Measurements from ENCODE around the gene QSOX2. TPM values are rescaled to one million over a fixed set of nuclear protein-coding genes. Genes with fewer than 3 reads are reported as not detected.

Gene QSOX2
- total and polyA plus RNA-seq, 8 donors: 1.5 to 33.5 (median 5.4) TPM

GRCh38 chr9:136157477-136158265, 87.9 kb downstream of the QSOX2 start:
- H3K9me3 ChIP-seq: peaks cover 0 to 4% (median 0%) of the 10 kb centered on the region in 4 donors
- H3K36me3 ChIP-seq: no peaks in the 10 kb centered on the region
- TF ChIP-seq EP300 (IDR thresholded peaks at IDR 0.05): no peak
- no peak for TF ChIP-seq POLR2A (IDR thresholded peaks at IDR 0.05)
- TF ChIP-seq POLR2AphosphoS5 (IDR thresholded peaks at IDR 0.05): no peak
- TF ChIP-seq CTCF (IDR thresholded peaks at IDR 0.05): no peak
- peaks cover 3 to 75% (median 29%) of the 10 kb centered on the region in 3 donors for H3K27me3 ChIP-seq
- H3K4me3 ChIP-seq: no peak overlapping the region
- peaks cover 0 to 6% (median 0%) of the 10 kb centered on the region in 4 donors for H3K4me1 ChIP-seq
- no peak overlapping the region for H3K27ac ChIP-seq
- WGBS, 5 donors: 54 to 62% (median 57%) methylated on average over 14 to 20 of the region's 20 CpGs
- no peak for DNase-seq
- intact Hi-C loops (cut with DNase I; ENCODE audit: low total_unique reads): no loop called here

Other genes with a start within 250 kb of the QSOX2 start
- 10 to 100 TPM in 4 of 5 donors, 1 to 10 TPM in 1; 9.5 to 69.2 (median 16.1) TPM for gene NACC2, start 150.5 kb downstream of the QSOX2 start, total RNA-seq
- 1 to 10 TPM; 4.1 to 7.0 (median 6.6) TPM for gene NACC2, start 150.5 kb downstream of the QSOX2 start, polyA plus RNA-seq
- 100 to 1,000 TPM in 1 of 5 donors, 10 to 100 TPM in 4; 17.4 to 105 (median 30.3) TPM for gene TMEM250, start 126.9 kb downstream of the QSOX2 start, total RNA-seq
- gene TMEM250, start 126.9 kb downstream of the QSOX2 start, polyA plus RNA-seq: 10 to 100 TPM; 15.6 to 19.4 (median 16.6) TPM
- gene LHX3, start 40.7 kb downstream of the QSOX2 start, total RNA-seq: not detected
- gene LHX3, start 40.7 kb downstream of the QSOX2 start, polyA plus RNA-seq: not detected
- 1 to 10 TPM in 2 of 5 donors, under 1 TPM in 2, not detected in 1; 0.45 to 2.8 (median 1.7) TPM for gene CCDC187, start 58.3 kb upstream of the QSOX2 start, total RNA-seq
- under 1 TPM; 0.12 to 0.31 (median 0.18) TPM for gene CCDC187, start 58.3 kb upstream of the QSOX2 start, polyA plus RNA-seq
- gene GPSM1, start 81.7 kb upstream of the QSOX2 start, total RNA-seq: 10 to 100 TPM in 3 of 5 donors, 1 to 10 TPM in 2; 3.5 to 16.5 (median 14.6) TPM
- 10 to 100 TPM in 1 of 3 donors, 1 to 10 TPM in 2; 6.3 to 17.4 (median 9.6) TPM for gene GPSM1, start 81.7 kb upstream of the QSOX2 start, polyA plus RNA-seq
- 10 to 100 TPM in 1 of 5 donors, 1 to 10 TPM in 3, not detected in 1; 1.3 to 10.1 (median 7.4) TPM for gene DNLZ, start 117.9 kb upstream of the QSOX2 start, total RNA-seq
- 10 to 100 TPM; 13.9 to 16.8 (median 15.0) TPM for gene DNLZ, start 117.9 kb upstream of the QSOX2 start, polyA plus RNA-seq
- gene CARD9, start 127.9 kb upstream of the QSOX2 start, total RNA-seq: 1 to 10 TPM in 3 of 5 donors, under 1 TPM in 1, not detected in 1; 0.92 to 8.2 (median 1.6) TPM
- 1 to 10 TPM in 2 of 3 donors, under 1 TPM in 1; 0.92 to 2.0 (median 1.1) TPM for gene CARD9, start 127.9 kb upstream of the QSOX2 start, polyA plus RNA-seq
- 10 to 100 TPM in 1 of 5 donors, 1 to 10 TPM in 4; 1.8 to 58.2 (median 5.8) TPM for gene SNAPC4, start 154.4 kb upstream of the QSOX2 start, total RNA-seq
- 1 to 10 TPM; 2.9 to 4.6 (median 4.1) TPM for gene SNAPC4, start 154.4 kb upstream of the QSOX2 start, polyA plus RNA-seq
- gene ENTR1, start 164.8 kb upstream of the QSOX2 start, total RNA-seq: 100 to 1,000 TPM in 1 of 5 donors, 10 to 100 TPM in 4; 26.3 to 184 (median 71.2) TPM
- gene ENTR1, start 164.8 kb upstream of the QSOX2 start, polyA plus RNA-seq: 10 to 100 TPM; 20.6 to 29.5 (median 27.2) TPM
- gene PMPCA, start 164.8 kb upstream of the QSOX2 start, total RNA-seq: 100 to 1,000 TPM in 1 of 5 donors, 10 to 100 TPM in 4; 32.7 to 121 (median 59.5) TPM
- gene PMPCA, start 164.8 kb upstream of the QSOX2 start, polyA plus RNA-seq: 10 to 100 TPM; 25.8 to 47.0 (median 32.6) TPM
- 10 to 100 TPM in 2 of 5 donors, 1 to 10 TPM in 3; 6.2 to 32.1 (median 9.7) TPM for gene INPP5E, start 194.0 kb upstream of the QSOX2 start, total RNA-seq
- 1 to 10 TPM; 3.2 to 9.0 (median 4.2) TPM for gene INPP5E, start 194.0 kb upstream of the QSOX2 start, polyA plus RNA-seq
- gene SEC16A, start 237.2 kb upstream of the QSOX2 start, total RNA-seq: 100 to 1,000 TPM in 1 of 5 donors, 10 to 100 TPM in 4; 14.6 to 105 (median 60.3) TPM
- gene SEC16A, start 237.2 kb upstream of the QSOX2 start, polyA plus RNA-seq: 10 to 100 TPM; 29.9 to 44.2 (median 32.2) TPM

Measured in stomach (tissue), 9 donors.